ENCODE data around the gene GMEB2. TPM values are rescaled to one million over a fixed set of nuclear protein-coding genes. Genes with fewer than 3 reads are reported as not detected.
"Not testable (repeated sequence)": the region's sequence is repeated elsewhere in the genome, so short reads cannot be mapped to it uniquely, and the experiment has no call there.

The GMEB2 gene
- total RNA-seq, 1 donor from 2014 or later: 11.2 TPM

DNA sequence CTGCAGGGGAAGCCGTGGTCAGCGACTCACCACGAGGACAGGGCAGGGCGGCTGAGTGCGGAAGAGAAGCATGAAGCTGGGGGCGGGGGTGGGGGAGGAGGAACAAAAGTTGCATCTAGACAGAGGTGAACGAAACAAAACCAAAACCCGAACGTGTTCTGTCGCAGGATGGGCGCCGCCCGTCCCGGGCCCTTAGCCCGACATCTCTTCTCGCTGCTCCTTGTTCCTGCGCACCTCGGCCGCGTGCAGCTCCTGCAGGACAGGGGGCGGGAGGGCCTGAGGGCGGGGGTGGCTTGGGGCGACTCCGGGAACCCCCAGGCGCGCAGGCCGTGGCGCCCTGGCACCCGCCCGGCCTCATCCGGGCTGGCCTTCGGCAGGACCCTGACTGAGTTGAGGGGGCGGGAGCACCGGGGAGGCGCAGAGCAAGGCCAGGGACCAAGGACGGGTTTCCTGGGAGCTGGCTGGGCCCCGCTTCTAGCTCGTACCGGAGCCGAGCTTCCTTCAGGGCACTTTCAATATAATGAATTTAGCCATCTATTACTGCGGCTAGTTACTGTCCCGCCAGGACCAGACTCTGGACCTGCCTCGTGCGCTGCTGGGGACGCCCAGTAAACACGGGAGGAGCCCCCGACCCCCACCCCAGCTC lies 14.4 kb upstream of the GMEB2 start:
- Mint-ChIP-seq H3K4me3 (ENCODE audit: unreplicated experiment) (no peak overlapping the region), H3K9me3 (ENCODE audit: unreplicated experiment) (no peaks in the 10 kb centered on the region), H3K27ac (ENCODE audit: unreplicated experiment) (no peak overlapping the region), H3K4me1 (ENCODE audit: unreplicated experiment) (peaks cover 3% of the 10 kb centered on the region), H3K36me3 (ENCODE audit: low read depth, unreplicated experiment) (peaks cover 4% of the 10 kb centered on the region), H3K27me3 (ENCODE audit: unreplicated experiment) (peaks cover 9% of the 10 kb centered on the region)
- no peak for DNase-seq (ENCODE audit: low spot score)
- TF ChIP-seq, protein P1, sequence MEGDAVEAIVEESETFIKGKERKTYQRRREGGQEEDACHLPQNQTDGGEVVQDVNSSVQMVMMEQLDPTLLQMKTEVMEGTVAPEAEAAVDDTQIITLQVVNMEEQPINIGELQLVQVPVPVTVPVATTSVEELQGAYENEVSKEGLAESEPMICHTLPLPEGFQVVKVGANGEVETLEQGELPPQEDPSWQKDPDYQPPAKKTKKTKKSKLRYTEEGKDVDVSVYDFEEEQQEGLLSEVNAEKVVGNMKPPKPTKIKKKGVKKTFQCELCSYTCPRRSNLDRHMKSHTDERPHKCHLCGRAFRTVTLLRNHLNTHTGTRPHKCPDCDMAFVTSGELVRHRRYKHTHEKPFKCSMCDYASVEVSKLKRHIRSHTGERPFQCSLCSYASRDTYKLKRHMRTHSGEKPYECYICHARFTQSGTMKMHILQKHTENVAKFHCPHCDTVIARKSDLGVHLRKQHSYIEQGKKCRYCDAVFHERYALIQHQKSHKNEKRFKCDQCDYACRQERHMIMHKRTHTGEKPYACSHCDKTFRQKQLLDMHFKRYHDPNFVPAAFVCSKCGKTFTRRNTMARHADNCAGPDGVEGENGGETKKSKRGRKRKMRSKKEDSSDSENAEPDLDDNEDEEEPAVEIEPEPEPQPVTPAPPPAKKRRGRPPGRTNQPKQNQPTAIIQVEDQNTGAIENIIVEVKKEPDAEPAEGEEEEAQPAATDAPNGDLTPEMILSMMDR (IDR thresholded peaks at IDR 0.05; ENCODE audit: unreplicated experiment): no peak

DNA sequence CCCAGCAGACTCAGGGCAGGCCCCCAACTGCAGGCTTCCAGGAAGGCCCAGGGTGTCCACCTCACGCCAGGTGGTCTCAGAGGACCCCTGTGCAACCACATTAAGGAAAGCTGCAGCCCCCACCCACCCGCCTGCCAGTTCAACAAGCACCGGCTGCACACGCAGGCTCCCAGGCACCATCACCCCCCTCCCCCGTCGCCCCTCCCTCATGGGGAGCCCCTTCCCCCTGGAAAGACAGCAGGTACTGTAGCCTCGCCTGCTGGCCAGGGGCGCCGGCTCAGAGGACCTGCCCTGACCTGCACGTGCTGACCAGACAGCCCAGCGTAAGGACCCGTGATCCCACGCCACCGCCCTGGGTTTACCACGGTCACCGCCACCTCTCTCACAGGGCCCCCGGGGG lies 13.8 kb upstream of the GMEB2 start:
- not testable (repeated sequence) for H3K4me3 Mint-ChIP-seq (ENCODE audit: unreplicated experiment); H3K4me1 Mint-ChIP-seq (ENCODE audit: unreplicated experiment); H3K9me3 Mint-ChIP-seq (ENCODE audit: unreplicated experiment); H3K27ac Mint-ChIP-seq (ENCODE audit: unreplicated experiment); H3K27me3 Mint-ChIP-seq (ENCODE audit: unreplicated experiment); H3K36me3 Mint-ChIP-seq (ENCODE audit: low read depth, unreplicated experiment); DNase-seq (ENCODE audit: low spot score)

DNA sequence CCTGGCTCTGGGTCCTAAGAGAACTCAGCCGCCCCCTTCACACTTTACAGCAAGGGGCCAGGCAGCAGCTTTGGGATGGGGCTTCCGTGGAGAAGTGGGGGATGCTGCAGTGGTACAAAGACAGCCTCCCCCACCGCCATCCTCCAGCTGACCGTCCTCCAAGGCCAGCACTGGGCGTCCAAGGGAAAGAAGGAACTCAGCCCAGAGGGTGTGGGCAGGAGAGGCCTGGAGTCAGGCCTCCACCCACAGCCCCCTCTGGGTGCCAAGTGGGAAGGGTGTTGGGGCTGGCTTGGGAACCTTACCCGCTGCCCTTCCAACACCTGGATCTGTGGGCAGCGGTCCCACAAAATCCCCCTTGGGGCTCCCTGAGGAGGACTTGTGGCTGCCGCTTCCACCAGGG lies 13.2 kb upstream of the GMEB2 start:
- DNase-seq (ENCODE audit: low spot score): no peak
- peaks cover 3% of the 10 kb centered on the region for H3K4me1 Mint-ChIP-seq (ENCODE audit: unreplicated experiment)
- no peaks in the 10 kb centered on the region for H3K9me3 Mint-ChIP-seq (ENCODE audit: unreplicated experiment)
- peaks cover 9% of the 10 kb centered on the region for H3K27me3 Mint-ChIP-seq (ENCODE audit: unreplicated experiment)
- no peak overlapping the region for H3K27ac Mint-ChIP-seq (ENCODE audit: unreplicated experiment)
- peaks cover 4% of the 10 kb centered on the region for H3K36me3 Mint-ChIP-seq (ENCODE audit: low read depth, unreplicated experiment)
- TF ChIP-seq, protein P1 (IDR thresholded peaks at IDR 0.05; ENCODE audit: unreplicated experiment): no peak
- no peak overlapping the region for H3K4me3 Mint-ChIP-seq (ENCODE audit: unreplicated experiment)

DNA sequence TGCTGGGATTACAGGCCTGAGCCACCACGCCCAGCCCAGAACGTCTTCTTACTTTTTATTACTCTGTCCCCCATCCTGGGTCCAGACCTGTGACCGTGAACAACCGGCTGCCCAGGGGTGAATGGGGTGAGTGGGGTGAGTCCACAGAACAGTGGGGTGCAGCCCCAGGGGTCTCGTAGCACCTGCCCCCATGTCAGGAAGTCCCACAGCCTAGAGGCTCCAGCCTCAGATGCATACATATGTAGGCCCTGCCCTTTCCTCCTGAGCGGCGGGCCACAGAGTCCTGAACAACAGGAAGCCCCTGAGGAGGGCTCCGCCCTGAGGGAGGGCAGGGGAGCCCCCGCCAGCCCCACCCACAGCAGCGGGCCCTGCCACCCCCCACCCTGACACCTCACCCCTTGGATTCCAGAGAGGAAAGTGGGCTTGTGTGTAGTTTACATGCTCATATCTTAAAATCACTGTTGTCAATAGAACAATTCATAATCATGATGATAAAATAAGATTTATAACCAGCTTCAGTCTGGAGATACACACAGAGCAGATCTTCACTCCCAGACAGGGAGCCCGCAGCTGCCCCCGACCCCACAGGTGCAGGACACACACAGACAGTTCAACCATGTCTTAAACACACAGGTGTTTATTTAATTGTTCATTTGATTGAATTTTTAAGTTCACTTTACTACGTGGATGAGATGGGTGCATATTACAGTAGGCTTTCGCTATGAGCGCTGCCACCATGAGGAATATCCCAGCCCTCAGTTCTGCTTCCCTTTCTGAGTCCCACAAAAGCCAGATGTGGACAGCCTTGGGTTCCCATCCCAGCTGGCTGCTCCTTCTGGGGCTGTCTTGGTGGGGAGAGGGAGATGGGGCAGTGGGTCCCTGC lies 12.4 kb upstream of the GMEB2 start:
- Mint-ChIP-seq H3K27ac (ENCODE audit: unreplicated experiment) (no peak overlapping the region), H3K9me3 (ENCODE audit: unreplicated experiment) (no peaks in the 10 kb centered on the region), H3K36me3 (ENCODE audit: low read depth, unreplicated experiment) (peaks cover 1% of the 10 kb centered on the region), H3K4me1 (ENCODE audit: unreplicated experiment) (peaks cover under 1% of the 10 kb centered on the region), H3K4me3 (ENCODE audit: unreplicated experiment) (no peak overlapping the region), H3K27me3 (ENCODE audit: unreplicated experiment) (peaks cover 7% of the 10 kb centered on the region)
- no peak for DNase-seq (ENCODE audit: low spot score)
- TF ChIP-seq, protein P1 (IDR thresholded peaks at IDR 0.05; ENCODE audit: unreplicated experiment): no peak

DNA sequence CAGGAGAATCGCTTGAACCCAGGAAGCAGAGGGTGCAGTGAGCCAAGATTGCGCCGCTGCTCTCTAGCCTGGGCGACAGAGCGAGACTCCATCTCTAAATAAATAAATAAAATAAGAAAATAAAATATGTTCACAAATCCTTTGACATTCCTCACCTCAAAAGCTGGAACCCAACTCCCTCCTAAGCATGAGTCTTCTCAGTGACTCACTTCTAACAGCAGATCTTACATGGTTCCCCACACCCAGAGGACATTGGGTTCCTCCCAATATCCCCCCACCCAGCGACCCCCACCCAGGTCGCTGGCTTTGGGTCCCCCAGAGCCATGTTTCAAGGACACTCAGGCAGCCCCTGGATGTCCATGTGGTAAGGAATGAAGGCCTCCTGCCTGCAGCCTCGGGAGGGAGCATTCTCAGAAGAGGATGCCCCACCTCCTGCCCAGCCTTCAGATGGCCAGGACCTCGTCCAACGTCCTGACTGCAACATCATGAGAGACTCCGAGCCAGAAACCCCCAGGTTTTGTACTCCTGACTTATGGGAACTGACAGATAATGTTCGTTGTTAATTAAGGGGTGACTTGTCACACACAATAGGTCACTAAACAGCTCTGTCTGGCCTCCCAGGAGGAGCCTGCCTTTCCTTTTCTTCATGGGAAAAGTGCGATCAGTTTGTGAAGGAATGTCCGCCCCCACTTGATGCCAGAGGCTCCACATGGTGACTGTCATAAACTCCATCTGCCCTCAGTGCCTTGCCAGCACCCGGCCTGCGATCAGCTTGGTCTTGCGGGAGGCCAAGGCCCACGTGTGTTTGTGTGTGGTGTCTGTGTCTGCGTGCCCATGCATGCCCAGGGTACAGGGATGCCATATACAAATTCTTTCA lies 10.1 kb upstream of the GMEB2 start:
- no peak for DNase-seq (ENCODE audit: low spot score)
- TF ChIP-seq, protein P1 (IDR thresholded peaks at IDR 0.05; ENCODE audit: unreplicated experiment): no peak
- peaks cover 3% of the 10 kb centered on the region for H3K27me3 Mint-ChIP-seq (ENCODE audit: unreplicated experiment)
- H3K9me3 Mint-ChIP-seq (ENCODE audit: unreplicated experiment): no peaks in the 10 kb centered on the region
- no peak overlapping the region for H3K4me3 Mint-ChIP-seq (ENCODE audit: unreplicated experiment)
- H3K4me1 Mint-ChIP-seq (ENCODE audit: unreplicated experiment): no peaks in the 10 kb centered on the region
- no peaks in the 10 kb centered on the region for H3K36me3 Mint-ChIP-seq (ENCODE audit: low read depth, unreplicated experiment)
- no peak overlapping the region for H3K27ac Mint-ChIP-seq (ENCODE audit: unreplicated experiment)

Measured in endothelial cell (in vitro differentiated cells).